ENCODE measurements around the gene PLEKHA1.

PLEKHA1 gene

DNA sequence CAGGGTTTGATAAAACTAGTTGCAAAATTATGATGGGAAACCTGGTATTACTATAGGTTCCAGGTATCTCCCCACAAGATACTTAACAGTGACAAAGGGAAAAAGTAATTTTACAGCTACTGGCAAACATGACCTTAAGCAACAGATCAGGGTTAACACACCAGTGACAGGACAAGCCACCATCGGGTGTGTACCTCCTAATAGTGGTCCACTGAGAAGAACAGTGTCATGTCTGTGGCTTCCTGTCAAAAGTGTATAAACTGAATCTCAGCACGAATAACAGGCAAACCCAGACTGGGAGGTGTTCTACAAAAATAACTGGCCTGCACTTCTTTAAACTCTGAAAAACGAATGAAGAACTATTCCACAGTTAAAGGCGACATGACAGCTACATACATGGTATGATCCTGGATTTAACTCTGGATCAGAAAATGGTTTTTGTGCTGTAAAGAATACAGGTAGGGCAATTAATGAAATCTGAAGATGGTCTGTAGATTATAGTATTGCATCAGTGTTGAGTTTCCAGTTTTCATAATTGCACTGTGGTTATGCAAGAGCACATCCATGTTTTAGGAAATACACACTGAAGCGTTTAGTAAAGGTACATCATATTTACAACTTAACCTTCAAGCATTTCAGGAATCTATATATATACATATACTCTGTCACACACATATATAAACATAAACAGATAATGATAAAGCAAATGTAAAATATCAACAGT is 47.9 kb downstream of the PLEKHA1 start:
- TF ChIP-seq JUND (IDR thresholded peaks at IDR 0.05; ENCODE audit: low read depth) = no peak
- no peak for DNase-seq (ENCODE audit: low read depth in 1 of 2, low spot score in 1 of 2)
- in situ Hi-C loops (cut with HindIII; ENCODE audit: low pct_unique_long_range_greater_than_20kb, low sequenced_read_pairs) = no loop called here

DNA sequence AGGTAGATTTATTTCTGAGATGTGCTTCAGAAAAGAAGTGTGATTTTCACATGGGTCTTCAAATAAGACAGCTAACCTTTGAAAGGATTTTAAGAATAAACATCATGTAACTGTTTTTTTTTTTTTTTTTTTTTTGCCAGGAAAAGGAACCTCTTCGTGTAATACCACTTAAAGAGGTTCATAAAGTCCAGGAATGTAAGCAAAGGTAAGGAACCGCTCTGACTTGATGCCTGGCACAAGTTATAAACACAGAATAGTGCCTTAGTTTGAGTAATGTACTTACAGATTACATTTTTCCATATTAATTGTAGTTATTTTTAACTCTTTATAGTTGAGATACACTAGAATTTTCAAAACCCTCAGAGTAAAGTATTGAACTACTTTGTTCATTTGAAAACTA is 49.6 kb downstream of the PLEKHA1 start:
- in situ Hi-C loops (cut with HindIII; ENCODE audit: low pct_unique_long_range_greater_than_20kb, low sequenced_read_pairs) = no loop called here
- DNase-seq (ENCODE audit: low read depth in 1 of 2, low spot score in 1 of 2) = no peak
- no peak for TF ChIP-seq JUND (IDR thresholded peaks at IDR 0.05; ENCODE audit: low read depth)

DNA sequence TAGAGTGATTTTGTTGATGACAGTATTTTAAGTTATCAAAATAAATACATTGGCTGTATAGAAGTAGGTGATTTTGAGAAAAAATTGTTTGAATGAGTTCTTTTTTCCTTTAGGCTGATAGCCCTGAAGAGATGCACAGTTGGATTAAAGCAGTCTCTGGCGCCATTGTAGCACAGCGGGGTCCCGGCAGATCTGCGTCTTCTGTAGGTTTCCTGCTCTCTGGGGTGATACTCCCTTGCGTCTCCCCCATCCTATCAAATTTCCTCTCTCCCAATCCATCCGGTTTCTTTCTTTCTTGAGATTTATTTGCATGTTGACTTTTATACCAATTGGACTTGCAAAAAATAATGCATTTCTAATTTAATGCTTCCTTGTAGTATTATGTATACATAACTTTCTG is 52.3 kb downstream of the PLEKHA1 start:
- TF ChIP-seq JUND (IDR thresholded peaks at IDR 0.05; ENCODE audit: low read depth) = no peak
- DNase-seq (ENCODE audit: low read depth in 1 of 2, low spot score in 1 of 2) = no peak
- in situ Hi-C loops (cut with HindIII; ENCODE audit: low pct_unique_long_range_greater_than_20kb, low sequenced_read_pairs) = no loop called here

DNA sequence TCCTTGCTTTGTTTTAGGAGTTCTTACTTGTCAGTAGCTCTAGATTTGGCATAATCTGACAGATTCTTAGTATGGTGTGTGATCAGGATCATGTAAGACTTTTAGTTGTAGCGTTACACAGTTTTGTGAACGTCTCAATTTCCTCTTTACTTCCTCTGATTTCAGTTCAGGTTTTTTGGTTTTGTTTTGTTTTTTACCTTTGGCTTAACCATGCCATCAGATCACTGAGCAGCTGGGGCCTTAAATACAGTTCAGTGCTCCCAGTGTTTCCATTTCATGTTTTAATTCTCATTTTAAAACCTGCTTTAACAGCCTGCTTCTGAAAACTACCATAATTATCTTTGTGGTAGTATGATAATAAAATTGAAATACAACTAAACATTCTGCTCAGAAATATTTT is 52.8 kb downstream of the PLEKHA1 start:
- DNase-seq (ENCODE audit: low read depth in 1 of 2, low spot score in 1 of 2) = no peak
- no peak for TF ChIP-seq JUND (IDR thresholded peaks at IDR 0.05; ENCODE audit: low read depth)
- in situ Hi-C loops (cut with HindIII; ENCODE audit: low pct_unique_long_range_greater_than_20kb, low sequenced_read_pairs) = no loop called here

DNA sequence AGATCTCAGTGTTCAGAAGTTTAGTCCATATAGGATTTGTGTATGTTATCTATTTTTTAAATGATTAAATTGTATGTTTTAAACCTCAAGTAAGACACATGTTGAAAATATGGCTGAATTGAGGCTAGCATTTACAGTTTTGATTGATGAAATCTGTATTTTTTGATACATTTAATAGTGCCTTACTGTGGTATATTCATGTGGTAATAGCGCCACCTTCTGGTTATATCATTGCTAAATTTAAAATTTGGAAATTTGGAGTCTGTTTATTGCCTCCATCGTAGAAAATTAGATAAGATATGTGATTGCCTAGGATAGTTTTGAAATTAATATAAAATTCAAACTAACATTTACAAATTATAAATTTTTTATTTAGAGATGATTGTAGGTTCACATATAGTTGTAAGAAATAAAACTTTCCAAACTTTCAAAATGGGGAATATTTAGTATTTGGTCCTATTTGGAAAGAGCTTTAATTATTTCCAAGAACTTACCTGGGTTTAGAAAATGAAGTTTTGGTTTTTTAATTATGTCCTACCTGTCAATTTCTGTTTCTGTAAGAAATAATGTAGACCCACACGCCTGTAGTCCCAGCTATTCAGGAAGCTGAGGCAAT is 60.8 kb downstream of the PLEKHA1 start:
- DNase-seq (ENCODE audit: low read depth in 1 of 2, low spot score in 1 of 2) = peak; percentile 5 to 43
- in situ Hi-C loops (cut with HindIII; ENCODE audit: low pct_unique_long_range_greater_than_20kb, low sequenced_read_pairs) = no loop called here
- no peak for TF ChIP-seq JUND (IDR thresholded peaks at IDR 0.05; ENCODE audit: low read depth)

DNA sequence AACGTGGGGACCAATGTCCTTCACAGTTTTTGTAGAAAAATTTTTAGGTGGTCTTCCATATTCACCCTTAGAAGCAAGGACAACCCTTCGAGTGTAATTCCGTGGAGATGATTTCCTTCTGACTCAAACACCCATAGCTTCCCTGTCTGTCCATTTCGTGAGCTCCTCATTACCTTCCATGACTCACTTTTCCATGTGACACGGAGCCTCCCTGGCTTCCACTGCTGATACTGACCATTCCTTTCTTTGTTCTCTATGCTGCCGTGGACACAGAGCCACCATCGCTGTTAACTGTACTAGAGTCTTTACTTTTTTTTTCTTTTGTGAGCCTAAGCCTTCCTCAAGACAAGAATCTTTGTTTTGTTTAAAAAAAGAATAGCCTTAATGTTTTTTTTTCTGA is 67.5 kb downstream of the PLEKHA1 start:
- no peak for TF ChIP-seq JUND (IDR thresholded peaks at IDR 0.05; ENCODE audit: low read depth)
- in situ Hi-C loops (cut with HindIII; ENCODE audit: low pct_unique_long_range_greater_than_20kb, low sequenced_read_pairs) = no loop called here
- no peak for DNase-seq (ENCODE audit: low read depth in 1 of 2, low spot score in 1 of 2)

DNA sequence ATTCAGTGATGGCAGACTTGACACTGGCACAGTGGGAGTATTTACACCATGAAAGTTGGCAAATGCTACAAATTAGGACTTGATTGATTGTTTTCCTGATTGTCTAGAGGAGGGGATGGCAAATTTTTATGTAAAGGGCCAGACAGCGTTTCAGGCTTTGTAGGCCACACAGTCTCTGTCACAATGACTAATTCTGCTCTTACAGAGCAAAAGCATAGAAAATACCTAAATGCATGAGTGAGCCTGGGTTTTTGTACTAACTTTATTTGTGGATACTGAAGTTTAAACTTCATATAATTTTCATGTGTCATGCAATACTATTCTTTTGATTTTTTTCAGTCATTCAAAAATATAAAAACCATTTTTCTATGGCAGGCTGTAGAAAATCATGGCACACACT is 71.0 kb downstream of the PLEKHA1 start:
- in situ Hi-C loops (cut with HindIII; ENCODE audit: low pct_unique_long_range_greater_than_20kb, low sequenced_read_pairs) = no loop called here
- no peak for TF ChIP-seq JUND (IDR thresholded peaks at IDR 0.05; ENCODE audit: low read depth)
- DNase-seq (ENCODE audit: low read depth in 1 of 2, low spot score in 1 of 2) = no peak

DNA sequence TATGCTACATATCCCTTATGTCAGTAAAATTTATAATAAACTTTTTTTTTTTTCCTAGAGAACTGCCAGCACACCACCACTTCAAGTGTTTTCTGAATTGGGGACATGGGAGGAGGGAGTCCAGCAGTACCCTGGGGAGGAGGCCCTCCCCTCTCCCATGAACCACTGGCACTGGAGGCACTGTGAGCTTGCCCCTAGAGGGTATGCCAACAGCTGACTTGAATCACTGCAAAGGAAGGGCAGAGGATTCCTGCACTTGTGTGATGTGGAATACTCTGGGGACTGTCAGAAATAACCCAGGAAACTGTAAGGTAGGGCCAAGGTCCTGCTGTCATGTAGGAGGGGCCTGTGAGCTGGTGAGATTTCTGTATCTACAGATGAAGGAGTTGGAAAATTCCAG is 71.4 kb downstream of the PLEKHA1 start:
- no peak for TF ChIP-seq JUND (IDR thresholded peaks at IDR 0.05; ENCODE audit: low read depth)
- DNase-seq (ENCODE audit: low read depth in 1 of 2, low spot score in 1 of 2) = no peak
- in situ Hi-C loops (cut with HindIII; ENCODE audit: low pct_unique_long_range_greater_than_20kb, low sequenced_read_pairs) = no loop called here

DNA sequence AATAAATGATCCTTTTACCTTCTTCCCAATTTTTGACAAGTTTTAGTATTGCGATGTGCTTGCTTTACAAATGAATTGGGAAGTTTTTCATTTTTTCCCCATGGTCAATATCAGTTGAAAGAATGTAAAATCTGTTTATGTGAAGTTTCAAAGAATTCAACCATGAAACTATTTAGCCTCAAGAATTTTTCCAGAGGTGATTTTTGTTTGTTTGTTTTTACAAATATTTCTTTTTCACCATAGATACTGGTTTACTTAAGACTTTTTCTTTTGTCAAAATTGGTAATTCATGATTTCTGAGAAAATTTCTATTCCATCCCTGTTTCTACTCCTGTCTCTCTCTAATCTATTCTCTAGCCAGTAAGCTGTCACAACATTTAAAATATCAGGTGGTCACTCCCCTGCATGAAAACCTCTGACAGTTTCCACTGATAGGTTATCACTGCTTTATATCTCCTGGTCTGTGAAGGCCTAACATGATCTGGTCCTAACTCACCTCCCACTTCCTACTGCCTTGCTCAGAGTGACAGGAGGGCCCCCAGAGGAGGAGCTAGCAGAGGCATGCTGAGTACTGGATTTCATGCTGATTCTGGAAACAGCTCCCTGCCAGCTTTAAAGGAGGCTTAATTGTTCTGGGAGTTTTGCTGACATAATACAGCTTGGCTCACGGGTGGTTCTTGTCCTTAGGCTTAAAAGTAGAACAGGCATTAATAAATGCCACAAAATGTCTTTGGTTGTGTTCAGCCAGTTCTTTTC is 72.3 kb downstream of the PLEKHA1 start:
- in situ Hi-C loops (cut with HindIII; ENCODE audit: low pct_unique_long_range_greater_than_20kb, low sequenced_read_pairs) = no loop called here
- TF ChIP-seq JUND (IDR thresholded peaks at IDR 0.05; ENCODE audit: low read depth) = no peak
- DNase-seq (ENCODE audit: low read depth in 1 of 2, low spot score in 1 of 2) = no peak

DNA sequence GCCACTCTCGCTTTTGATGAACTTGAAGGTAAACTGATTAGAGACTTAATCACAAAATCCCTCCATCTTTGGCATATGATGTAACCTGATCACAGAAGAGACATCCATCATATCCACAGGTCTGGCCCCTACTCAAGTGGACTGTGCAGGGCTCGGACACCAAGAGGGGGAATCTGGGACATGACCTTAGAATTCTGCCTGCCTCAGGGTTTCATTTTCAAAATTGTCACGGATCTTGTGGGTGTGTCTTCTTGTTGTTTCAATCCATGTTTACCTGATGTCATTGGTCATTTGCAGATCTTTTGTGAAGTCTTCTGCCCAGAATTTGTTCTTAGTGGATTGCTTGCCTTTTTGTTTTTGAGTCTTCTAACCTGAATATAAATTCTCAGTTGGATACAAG is 74.1 kb downstream of the PLEKHA1 start:
- no peak for TF ChIP-seq JUND (IDR thresholded peaks at IDR 0.05; ENCODE audit: low read depth)
- in situ Hi-C loops (cut with HindIII; ENCODE audit: low pct_unique_long_range_greater_than_20kb, low sequenced_read_pairs) = no loop called here
- DNase-seq (ENCODE audit: low read depth in 1 of 2, low spot score in 1 of 2) = no peak

DNA sequence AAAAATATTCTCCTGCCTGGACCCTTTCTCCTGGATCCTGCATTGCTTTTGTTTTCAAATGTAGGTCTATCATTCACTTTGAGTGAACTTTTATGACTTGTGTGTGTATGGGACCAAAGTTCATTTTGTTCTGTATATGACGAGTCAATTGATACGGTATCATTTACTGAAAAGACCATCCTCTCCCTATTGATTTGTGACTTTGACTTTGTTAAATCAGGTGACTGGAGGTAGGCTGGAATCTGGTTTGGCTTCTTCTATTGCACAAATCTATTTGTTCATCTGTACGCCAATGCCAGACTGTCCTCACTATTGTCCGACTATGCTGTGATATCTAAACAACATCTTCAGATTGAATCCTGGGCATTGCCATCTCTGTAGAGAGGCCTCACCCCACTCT is 74.6 kb downstream of the PLEKHA1 start:
- in situ Hi-C loops (cut with HindIII; ENCODE audit: low pct_unique_long_range_greater_than_20kb, low sequenced_read_pairs) = no loop called here
- TF ChIP-seq JUND (IDR thresholded peaks at IDR 0.05; ENCODE audit: low read depth) = no peak

DNA sequence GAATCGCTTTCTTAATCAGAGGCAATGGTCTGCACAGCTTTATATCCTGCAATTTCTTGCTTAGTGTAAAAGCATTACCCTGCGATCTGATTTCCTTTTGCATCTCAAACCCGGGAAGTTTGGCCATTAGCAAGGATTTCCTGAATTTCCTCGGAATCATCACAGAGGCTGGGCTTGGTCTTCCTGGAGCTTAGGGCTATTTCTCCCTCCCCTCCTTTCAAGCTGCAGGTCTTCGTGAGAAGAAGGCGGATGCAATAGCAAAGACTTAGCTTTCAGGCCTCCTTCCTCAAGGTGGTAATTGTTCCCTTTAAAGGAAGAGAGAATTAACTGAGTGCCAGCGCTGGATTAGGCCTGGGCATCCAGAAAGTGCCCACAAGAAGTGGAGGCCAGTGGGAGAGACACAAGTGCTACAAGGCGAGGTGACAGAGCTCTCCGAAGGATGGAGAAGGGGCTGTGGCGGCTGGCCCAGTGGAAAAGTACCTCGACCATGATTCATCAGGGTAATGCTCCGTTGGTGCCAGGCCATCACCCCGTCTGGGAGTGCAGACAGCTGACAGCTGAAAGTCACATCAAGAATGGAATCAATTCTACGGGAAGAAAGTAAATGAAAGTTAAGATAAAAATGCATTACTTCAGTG is 76.0 kb downstream of the PLEKHA1 start:
- no peak for DNase-seq (ENCODE audit: low read depth in 1 of 2, low spot score in 1 of 2)
- in situ Hi-C loops (cut with HindIII; ENCODE audit: low pct_unique_long_range_greater_than_20kb, low sequenced_read_pairs) = no loop called here
- TF ChIP-seq JUND (IDR thresholded peaks at IDR 0.05; ENCODE audit: low read depth) = no peak

More for the DNA sequence above, 74.6 kb downstream of the PLEKHA1 start:
- DNase-seq (ENCODE audit: low read depth in 1 of 2, low spot score in 1 of 2) = no peak

DNA sequence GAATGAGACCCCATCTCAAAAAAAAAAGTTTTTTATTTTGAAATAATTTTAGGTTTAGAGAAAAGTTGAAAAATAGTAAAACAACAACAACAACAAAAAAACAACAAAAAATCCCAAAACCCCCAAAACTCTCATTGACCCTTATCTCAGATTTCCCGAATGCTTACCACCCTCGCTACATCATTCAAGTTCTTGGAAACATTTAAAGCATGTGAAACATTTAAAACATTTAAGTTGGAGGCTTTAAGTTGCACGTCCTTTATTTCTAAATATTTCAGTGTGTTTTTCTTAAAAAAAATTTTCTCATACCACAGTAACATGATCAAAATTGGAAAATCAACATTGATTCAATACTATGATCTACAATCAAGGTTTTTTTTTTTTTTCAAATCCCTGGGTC is 79.6 kb downstream of the PLEKHA1 start:
- in situ Hi-C loops (cut with HindIII; ENCODE audit: low pct_unique_long_range_greater_than_20kb, low sequenced_read_pairs) = no loop called here
- no peak for DNase-seq (ENCODE audit: low read depth in 1 of 2, low spot score in 1 of 2)
- no peak for TF ChIP-seq JUND (IDR thresholded peaks at IDR 0.05; ENCODE audit: low read depth)

Measured in T47D (cell line).